OCI-LY3 (cell line): ENCODE data around the gene DAB1.

Experiments
- CTCF ChIP-seq: fragments of 200-600, 300-600 bp; sonication (generic); IDR thresholded peaks from 2 replicates; pipeline ENCODE4 v1.5.1; 2014; ENCODE audit warnings: antibody characterized with exemption, low read length, low read depth
- EZH2phosphoT487 ChIP-seq: fragments of 200-600 bp; shearing (Covaris generic); IDR thresholded peaks from 2 replicates; pipeline ENCODE4 v1.6.1; 2018; ENCODE audit warnings: antibody characterized with exemption, mixed run types, low read depth

DNA sequence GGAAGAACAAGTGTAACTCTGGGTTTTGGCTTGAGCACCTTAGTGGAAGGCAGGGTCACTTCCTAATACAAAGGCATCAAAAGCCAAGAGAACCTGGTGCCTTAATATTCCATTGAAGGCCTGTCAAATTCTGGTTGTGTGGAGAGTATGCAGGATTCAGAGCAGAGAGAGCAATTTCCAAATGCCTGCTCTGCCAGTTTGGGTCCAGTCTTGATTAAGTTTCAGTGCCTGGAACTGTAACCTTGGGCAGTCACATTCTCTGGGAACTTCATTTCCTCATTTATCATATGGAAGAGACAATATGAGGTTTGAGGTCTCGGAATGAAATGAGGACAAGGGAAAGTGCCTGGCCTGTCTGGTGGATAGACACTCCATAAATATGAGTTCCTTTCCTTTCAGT lies 260.1 kb downstream of the DAB1 start:
- TF ChIP-seq CTCF (no peak), EZH2phosphoT487 (no peak)
